GM10248 (cell line): ENCODE data around the gene EFNB2.

Source experiments
- CTCF ChIA-PET: fragments of 300-600 bp; sonication (Branson Sonifier 250); formaldehyde crosslinking; extraction: SDS; loops from one replicate; lab custom pipeline; 2021; ENCODE audit warnings: antibody characterized with exemption; lab: Yijun Ruan, JAX
- POLR2A ChIA-PET: fragments of 350-650 bp; sonication (Branson Sonifier 250); formaldehyde crosslinking; extraction: SDS; loops from one replicate; lab custom pipeline; 2020; ENCODE audit warnings: antibody characterized with exemption; lab: Yijun Ruan, JAX
- DNase-seq: peaks from one replicate; pipeline ENCODE4 v3.0.0; 2012; ENCODE audit errors: extremely low spot score
- CTCF ChIP-seq: IDR thresholded peaks from 2 replicates; pipeline ENCODE4 v1.5.1; 2012; ENCODE audit warnings: mild to moderate bottlenecking, low read depth; ENCODE audit errors: extremely low read depth, missing control alignments, control extremely low read depth

EFNB2 gene

DNA sequence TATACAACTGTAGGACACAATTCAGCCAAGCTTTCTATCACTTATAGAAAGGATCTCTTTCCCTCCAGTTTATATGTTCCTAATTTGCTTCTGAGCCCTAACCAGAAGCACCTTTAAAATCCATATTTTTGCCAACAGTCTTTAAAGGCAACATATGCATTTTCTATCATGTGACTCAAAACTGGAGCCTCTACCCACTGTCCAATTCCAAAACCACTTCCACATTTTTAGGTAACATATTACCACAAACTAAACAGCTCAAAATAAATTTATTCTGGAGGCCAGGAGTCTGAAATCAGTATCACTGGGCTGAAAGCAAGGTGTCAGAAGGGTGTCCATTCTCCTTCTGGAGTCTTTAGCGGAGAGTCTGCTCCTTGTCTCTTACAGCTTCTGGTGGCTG is 15.9 kb upstream of the EFNB2 start:
- POLR2A ChIA-PET: interaction anchor here (1.0 kb wide), 1 partner anchor 14 kb away, joined by 3 read pairs; no protein-coding TSS in a partner anchor
- CTCF ChIA-PET: interaction anchor here (1.4 to 1.5 kb wide), 3 partner anchors 12 to 15 kb away, joined by 3 to 8 read pairs (median 7); partner anchors contain the start of gene EFNB2
- TF ChIP-seq CTCF: no peak
- no peak for DNase-seq

GRCh38 chr13:106550570-106551135 is 15.2 kb upstream of the EFNB2 start:
- ChIA-PET POLR2A (interaction anchor here (1.0 kb wide), 1 partner anchor 13 kb away, joined by 3 read pairs; no protein-coding TSS in a partner anchor), CTCF (interaction anchor here (1.4 to 1.5 kb wide), 3 partner anchors 12 to 16 kb away, joined by 3 to 8 read pairs (median 7); partner anchors contain the start of gene EFNB2)
- DNase-seq: no peak
- no peak for TF ChIP-seq CTCF

GRCh38 chr13:106548064-106548696 is 12.7 kb upstream of the EFNB2 start:
- ChIA-PET POLR2A (no interaction called here), CTCF (interaction anchor here (1.3 kb wide), 1 partner anchor 11 kb away, joined by 7 read pairs; no protein-coding TSS in a partner anchor)
- TF ChIP-seq CTCF: no peak
- DNase-seq: no peak

- no peak for DNase-seq
- TF ChIP-seq CTCF: no peak
- ChIA-PET POLR2A (no interaction called here), CTCF (interaction anchor here (1.0 kb wide), 1 partner anchor 78 kb away, joined by 3 read pairs; no protein-coding TSS in a partner anchor)
These were observed 6.4 kb upstream of the EFNB2 start for GRCh38 chr13:106541826-106542225.

- ChIA-PET POLR2A (no interaction called here), CTCF (interaction anchor here (1.4 to 1.6 kb wide), 2 partner anchors 10 to 33 kb away, joined by 3 read pairs; no protein-coding TSS in a partner anchor)
- TF ChIP-seq CTCF: no peak
- DNase-seq: no peak
These were observed 5.2 kb upstream of the EFNB2 start for GRCh38 chr13:106540613-106541012.

DNA sequence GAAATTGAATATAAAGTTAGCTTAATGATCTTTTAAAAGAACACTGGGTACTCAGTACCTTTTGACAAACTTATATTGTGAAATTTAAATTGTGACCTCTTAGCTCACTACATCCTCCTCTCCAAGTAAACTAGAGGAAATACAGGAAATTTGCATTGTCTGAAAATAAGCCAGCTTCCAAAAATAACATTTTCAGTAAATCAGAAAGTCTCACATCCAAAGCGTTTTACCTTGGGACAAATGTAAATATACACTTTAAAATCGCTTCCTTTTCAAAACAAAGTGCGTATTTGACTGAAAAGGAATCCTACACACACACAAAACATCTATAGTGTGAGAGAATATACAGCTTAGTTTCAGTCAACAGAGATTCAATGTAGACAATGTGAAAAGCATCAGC is 2.1 kb upstream of the EFNB2 start:
- no peak for TF ChIP-seq CTCF
- CTCF ChIA-PET: interaction anchor here (1.0 to 4.0 kb wide), 12 partner anchors 8 to 1319 kb away, joined by 3 to 31 read pairs (median 11); no protein-coding TSS in a partner anchor
- no peak for DNase-seq
- POLR2A ChIA-PET: interaction anchor here (1.2 kb wide), 1 partner anchor 14 kb away, joined by 3 read pairs; no protein-coding TSS in a partner anchor
